Measurements from ENCODE around the gene KRTAP5-4.

DNA sequence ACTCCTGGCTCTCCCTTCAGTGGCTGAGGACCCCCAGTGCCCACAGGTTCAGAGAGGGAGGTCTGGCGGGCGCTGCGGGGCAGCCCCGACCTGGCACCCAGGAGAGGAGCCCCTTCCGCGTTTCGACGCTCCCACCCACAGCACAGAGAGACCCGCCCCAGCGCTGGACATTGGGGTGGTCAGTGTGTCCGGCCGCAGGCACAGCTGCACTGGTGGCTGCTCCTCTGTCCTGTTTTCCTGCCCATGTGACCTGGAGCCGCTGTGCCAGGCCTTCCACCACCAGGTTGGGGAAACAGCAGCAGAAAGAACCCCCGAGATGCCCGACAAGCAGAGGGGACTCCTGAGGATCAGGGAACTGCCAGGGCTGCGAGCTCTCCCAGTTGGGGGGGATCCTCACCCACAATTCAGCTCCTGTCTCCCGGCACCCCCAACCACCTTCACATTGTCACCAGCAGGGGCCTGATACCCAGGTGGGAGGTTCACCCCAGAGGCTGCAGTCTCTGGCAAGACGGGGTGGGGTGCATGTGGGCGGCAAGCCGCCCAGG is 21.3 kb upstream of the KRTAP5-4 start:
- TF ChIP-seq CTCF (IDR thresholded peaks at IDR 0.05; ENCODE audit: low read length) (no peak), EZH2 (optimal IDR thresholded peaks at IDR 0.05; ENCODE audit: low read depth, low read length) (no peak), EZH2phosphoT487 (IDR thresholded peaks at IDR 0.05; ENCODE audit: low read length) (no peak)
